Adrenal gland (tissue), 12 donors: ENCODE measurements around the gene UBN1. TPM values are rescaled to one million over a fixed set of nuclear protein-coding genes. Genes with fewer than 3 reads are reported as not detected.

Experiments used
- DNase-seq, 7 donors: peaks; one replicate each; pipeline ENCODE4 v3.0.0-alpha.2; 2019 to 2020
- H3K27ac ChIP-seq, 5 donors: fragments of 200-600 bp; sonication (generic) in 4 of 5; 1 replicate in 3 of 5; 2 replicates in 2 of 5; pipeline versions ENCODE4 v1.5.1 to v1.8.0; 2016 to 2020; ENCODE audit warnings: mild to moderate bottlenecking in 1 of 5
- H3K27me3 ChIP-seq: fragments of 200-600 bp; 2 replicates; pipeline ENCODE4 v1.8.0; 2021
- H3K36me3 ChIP-seq, 2 donors: fragments of 200-600 bp; replicated peaks in 1 of 2; 1 replicate in 1 of 2; 2 replicates in 1 of 2; pipeline versions ENCODE4 v1.5.1 to v1.8.0; 2018 to 2022
- H3K4me1 ChIP-seq, 2 donors: fragments of 200-600 bp; replicated peaks in 1 of 2; 1 replicate in 1 of 2; 2 replicates in 1 of 2; pipeline versions ENCODE4 v1.5.1 to v1.8.0; 2018 to 2021
- H3K4me3 ChIP-seq, 4 donors: fragments of 200-600 bp; sonication (generic) in 3 of 4; one replicate each; pipeline ENCODE4 v1.5.1; 2016 to 2018
- H3K9me3 ChIP-seq, 3 donors: fragments of 200-600 bp; sonication (generic) in 1 of 3; replicated peaks in 1 of 3; 1 replicate in 2 of 3; 2 replicates in 1 of 3; pipeline versions ENCODE4 v1.5.1 to v1.8.0; 2016 to 2021
- POLR2A ChIP-seq, 2 donors: fragments of 450-650 bp; IDR thresholded peaks; one replicate each; pipeline ENCODE4 v1.6.1; 2017; ENCODE audit warnings: antibody characterized with exemption in 2 of 2, mild to moderate bottlenecking in 2 of 2, moderate library complexity in 1 of 2
- WGBS, 4 donors: extraction: QIAGEN DNeasy Blood & Tissue Kit in 2 of 4; methylation state at CpG; one replicate each; pipeline versions ENCODE4 v1.1.5 to v1.1.7; 2013 to 2017; 5-methylcytosine and 5-hydroxymethylcytosine counted together
- intact Hi-C, 2 donors: fragments of 100-400 bp; cut with DNase I; formaldehyde crosslinking; loops; one replicate each; pipeline versions ENCODE4 v1.14.1 to v1.15.0; 2022 to 2023
- polyA plus RNA-seq, 3 donors: library from polyadenylated mRNA; stranded (reverse); fragments of 200-250 nt in 2 of 3; fragments of 350-450 nt in 1 of 3; fragmentation: Illumina TruSeq in 1 of 3; extraction: RNeasy Lipid Tissue Mini Kit (QIAGEN cat#74804) in 1 of 3; gene quantifications; one replicate each; pipeline ENCODE4 v1.2.3, GENCODE V29; 2013 to 2014
- total RNA-seq, 9 donors: library from RNA; depleted of rRNA in 4 of 9; stranded (reverse); fragments of >200 nt in 4 of 9; fragments of 120-200 nt in 1 of 9; fragmentation: NEBNext Ultra II Directional in 1 of 9; extraction: Animal tissue kit (Norgen Biotek cat#: 25700) in 1 of 9; gene quantifications; one replicate each; pipeline versions ENCODE4 v1.1.0 to v1.2.4, GENCODE V29; 2013 to 2023
- TF ChIP-seq, protein P1 (sequence below), 6 experiments: fragments of 450-650 bp in 4 of 6; fragments of 200-600 bp in 2 of 6; sonication (generic) in 1 of 6; IDR thresholded peaks; 1 replicate in 5 of 6; 2 replicates in 1 of 6; pipeline versions ENCODE4 v1.5.1 to v1.8.0; 2016 to 2021; ENCODE audit warnings: antibody characterized with exemption in 6 of 6, mild to moderate bottlenecking in 2 of 6, moderate library complexity in 1 of 6
- donor health status: healthy with polysubstance abuse.
- donor health status: Bipolar disorder and iron deficiency.
- donor health status: DM: yes; HTN: yes; CAD: no.
- donor health status: DM: no; HTN: no; CAD: no.
- donor health status: DM: no; HTN: no; CAD: no.
- donor health status: DM: yes; HTN: yes; CAD: no.

Gene UBN1
- total and polyA plus RNA-seq, 12 donors, result 5.9 to 60.8 (median 28.4) TPM

GRCh38 chr16:4820652-4821051 lies 26.6 kb upstream of the UBN1 start:
- DNase-seq, result no peak
- H3K4me3 ChIP-seq, result no peak overlapping the region
- H3K27ac ChIP-seq, result no peak overlapping the region
- no peaks in the 10 kb centered on the region for H3K9me3 ChIP-seq
- H3K36me3 ChIP-seq, result peaks cover 0 to 97% of the 10 kb centered on the region in 2 donors
- no peaks in the 10 kb centered on the region for H3K4me1 ChIP-seq
- H3K27me3 ChIP-seq, result no peaks in the 10 kb centered on the region
- intact Hi-C loops, result no loop called here
- TF ChIP-seq POLR2A (IDR thresholded peaks at IDR 0.05), result no peak
- TF ChIP-seq, protein P1, sequence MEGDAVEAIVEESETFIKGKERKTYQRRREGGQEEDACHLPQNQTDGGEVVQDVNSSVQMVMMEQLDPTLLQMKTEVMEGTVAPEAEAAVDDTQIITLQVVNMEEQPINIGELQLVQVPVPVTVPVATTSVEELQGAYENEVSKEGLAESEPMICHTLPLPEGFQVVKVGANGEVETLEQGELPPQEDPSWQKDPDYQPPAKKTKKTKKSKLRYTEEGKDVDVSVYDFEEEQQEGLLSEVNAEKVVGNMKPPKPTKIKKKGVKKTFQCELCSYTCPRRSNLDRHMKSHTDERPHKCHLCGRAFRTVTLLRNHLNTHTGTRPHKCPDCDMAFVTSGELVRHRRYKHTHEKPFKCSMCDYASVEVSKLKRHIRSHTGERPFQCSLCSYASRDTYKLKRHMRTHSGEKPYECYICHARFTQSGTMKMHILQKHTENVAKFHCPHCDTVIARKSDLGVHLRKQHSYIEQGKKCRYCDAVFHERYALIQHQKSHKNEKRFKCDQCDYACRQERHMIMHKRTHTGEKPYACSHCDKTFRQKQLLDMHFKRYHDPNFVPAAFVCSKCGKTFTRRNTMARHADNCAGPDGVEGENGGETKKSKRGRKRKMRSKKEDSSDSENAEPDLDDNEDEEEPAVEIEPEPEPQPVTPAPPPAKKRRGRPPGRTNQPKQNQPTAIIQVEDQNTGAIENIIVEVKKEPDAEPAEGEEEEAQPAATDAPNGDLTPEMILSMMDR (IDR thresholded peaks at IDR 0.05), result no peak
- 89 to 93% (median 91%) methylated on average over 5 to 6 of the region's 6 CpGs for WGBS, 4 donors

DNA sequence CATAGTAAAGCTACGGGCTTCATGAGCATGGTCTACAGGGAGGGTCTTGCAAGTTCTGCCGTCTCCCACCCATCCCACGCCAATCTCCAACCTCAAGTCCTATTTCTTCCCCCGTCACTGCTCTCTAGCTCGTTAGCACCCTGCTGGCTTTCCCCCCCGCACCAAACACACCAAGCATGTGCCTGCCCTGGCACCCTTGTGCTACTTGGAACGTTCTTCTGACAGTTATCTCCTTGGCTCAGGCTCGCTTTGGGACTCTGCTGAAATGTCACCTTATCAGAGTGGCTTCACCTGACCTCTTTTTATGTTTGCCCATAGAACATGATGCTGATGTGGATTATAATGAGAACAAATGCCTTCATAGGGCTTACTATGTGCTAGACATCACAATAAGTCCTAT lies 22.1 kb upstream of the UBN1 start:
- H3K9me3 ChIP-seq, result no peaks in the 10 kb centered on the region
- intact Hi-C loops, result no loop called here
- no peak overlapping the region for H3K4me3 ChIP-seq
- H3K36me3 ChIP-seq, result peaks cover 0 to 98% of the 10 kb centered on the region in 2 donors
- H3K27me3 ChIP-seq, result no peaks in the 10 kb centered on the region
- peaks cover 8 to 12% of the 10 kb centered on the region in 2 donors for H3K4me1 ChIP-seq
- TF ChIP-seq, protein P1 (IDR thresholded peaks at IDR 0.05), result no peak
- no peak for TF ChIP-seq POLR2A (IDR thresholded peaks at IDR 0.05)
- 83 to 85% (median 83%) methylated on average over 8 of the region's 8 CpGs for WGBS, 4 donors
- DNase-seq, result no peak
- H3K27ac ChIP-seq, result no peak overlapping the region

DNA sequence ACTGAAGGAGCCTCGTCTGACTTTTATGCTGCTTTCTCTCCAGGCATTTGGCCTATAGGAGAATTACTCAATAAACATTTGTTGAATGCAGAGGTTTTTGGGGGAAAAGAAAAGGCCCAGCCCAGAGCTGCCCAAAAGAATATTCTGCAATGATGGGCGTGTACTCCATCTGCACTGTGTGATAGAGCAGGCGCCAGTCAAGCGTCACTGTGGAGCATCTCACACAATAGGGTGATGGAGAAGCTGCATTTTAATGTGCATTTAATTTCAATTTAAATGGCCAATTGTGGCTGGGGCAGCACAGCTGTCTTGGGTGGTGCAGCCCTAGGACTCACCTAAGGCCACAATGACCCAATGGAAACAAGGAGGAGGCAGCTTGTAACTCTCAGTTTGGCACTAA lies 20.8 kb upstream of the UBN1 start:
- intact Hi-C loops, result no loop called here
- H3K36me3 ChIP-seq, result peaks cover 0 to 98% of the 10 kb centered on the region in 2 donors
- 94 to 98% (median 96%) methylated on average over 4 of the region's 4 CpGs for WGBS, 4 donors

DNA sequence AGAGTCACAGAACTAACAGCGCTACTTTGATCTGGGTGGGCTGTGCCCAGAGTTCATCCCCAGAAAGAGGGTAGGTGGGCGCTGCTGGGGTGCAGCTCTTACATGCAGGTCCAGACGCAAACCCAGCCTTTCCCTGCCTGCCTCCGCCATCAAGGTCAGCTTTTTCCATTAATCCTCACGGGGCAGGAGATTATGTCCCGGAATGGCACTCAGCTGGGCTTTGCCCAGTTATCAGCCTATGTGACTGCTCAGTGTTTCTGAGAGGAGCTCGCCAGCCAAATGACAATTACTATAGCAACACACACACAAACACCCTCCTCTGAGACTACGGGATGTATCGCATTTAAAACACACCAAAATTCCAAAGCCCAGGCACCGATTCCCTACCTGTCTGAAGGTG lies 20.3 kb upstream of the UBN1 start:
- H3K27ac ChIP-seq, result peak overlapping the region in 3 of 5 donors; percentile 17 to 70 (median 54)

More for the DNA sequence above, 20.8 kb upstream of the UBN1 start:
- Histone ChIP-seq H3K4me1 (peaks cover 8 to 12% of the 10 kb centered on the region in 2 donors), H3K27ac (peak overlapping the region in 3 of 5 donors; percentile 17 to 70 (median 54)), H3K4me3 (no peak overlapping the region), H3K27me3 (no peaks in the 10 kb centered on the region), H3K9me3 (no peaks in the 10 kb centered on the region)
- TF ChIP-seq POLR2A (IDR thresholded peaks at IDR 0.05), result no peak
- TF ChIP-seq, protein P1 (IDR thresholded peaks at IDR 0.05), result no peak
- no peak for DNase-seq

More for the DNA sequence above, 20.3 kb upstream of the UBN1 start:
- H3K27me3 ChIP-seq, result no peaks in the 10 kb centered on the region
- DNase-seq, result peak; percentile 35 to 83 (median 75)
- peaks cover 0 to 98% of the 10 kb centered on the region in 2 donors for H3K36me3 ChIP-seq
- H3K9me3 ChIP-seq, result no peaks in the 10 kb centered on the region
- TF ChIP-seq POLR2A (IDR thresholded peaks at IDR 0.05), result no peak
- TF ChIP-seq, protein P1 (IDR thresholded peaks at IDR 0.05), result no peak
- 49 to 62% (median 57%) methylated on average over 6 to 10 of the region's 10 CpGs for WGBS, 4 donors
- peaks cover 8 to 12% of the 10 kb centered on the region in 2 donors for H3K4me1 ChIP-seq
- H3K4me3 ChIP-seq, result no peak overlapping the region
- intact Hi-C loops, result no loop called here
